GM18502 (cell line): ENCODE data around the gene PLCH1.
"Not testable (repeated sequence)": the region's sequence is repeated elsewhere in the genome, so short reads cannot be mapped to it uniquely, and the experiment has no call there.

Source experiments
- ATAC-seq: cut with Tn5 transposase; IDR thresholded peaks from one replicate; pipeline ENCODE4 v1.9.1; 2021; ENCODE audit warnings: mild to moderate bottlenecking; ENCODE audit not compliant: unreplicated experiment, poor library complexity

The PLCH1 gene

DNA sequence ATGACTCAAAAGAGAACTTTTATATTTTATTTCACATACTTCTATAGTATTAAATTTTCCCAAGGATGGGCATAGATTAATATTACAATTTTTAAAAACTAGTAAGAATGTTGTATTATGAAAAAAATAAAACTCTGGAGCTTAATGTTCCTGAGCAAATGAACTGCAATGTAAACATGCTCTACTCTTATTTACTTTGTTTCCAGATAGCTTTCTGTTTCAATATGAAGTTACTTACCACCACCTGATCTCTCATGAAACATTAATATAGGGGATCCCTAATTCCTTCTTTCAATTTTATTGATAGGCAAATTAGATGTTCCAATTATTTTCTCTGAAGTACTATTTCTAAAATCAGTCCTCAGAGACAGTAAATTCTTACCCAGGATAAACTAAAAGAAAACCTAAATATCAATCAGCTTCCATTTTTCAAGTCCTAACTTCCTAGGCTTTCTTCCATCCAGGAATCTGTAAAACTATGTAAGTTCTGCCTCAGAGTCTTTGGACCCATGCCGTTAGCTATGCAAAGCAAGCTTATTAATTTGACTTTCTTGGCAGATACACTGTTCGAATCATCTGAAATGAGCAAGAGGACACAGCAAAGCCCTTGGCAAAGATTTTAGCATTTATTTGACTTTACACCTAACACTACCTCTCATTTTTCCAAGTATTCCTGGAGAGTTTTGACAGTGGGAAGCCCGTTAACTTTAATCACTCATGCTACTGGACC, 93.2 kb downstream of the PLCH1 start:
- ATAC-seq = no peak

DNA sequence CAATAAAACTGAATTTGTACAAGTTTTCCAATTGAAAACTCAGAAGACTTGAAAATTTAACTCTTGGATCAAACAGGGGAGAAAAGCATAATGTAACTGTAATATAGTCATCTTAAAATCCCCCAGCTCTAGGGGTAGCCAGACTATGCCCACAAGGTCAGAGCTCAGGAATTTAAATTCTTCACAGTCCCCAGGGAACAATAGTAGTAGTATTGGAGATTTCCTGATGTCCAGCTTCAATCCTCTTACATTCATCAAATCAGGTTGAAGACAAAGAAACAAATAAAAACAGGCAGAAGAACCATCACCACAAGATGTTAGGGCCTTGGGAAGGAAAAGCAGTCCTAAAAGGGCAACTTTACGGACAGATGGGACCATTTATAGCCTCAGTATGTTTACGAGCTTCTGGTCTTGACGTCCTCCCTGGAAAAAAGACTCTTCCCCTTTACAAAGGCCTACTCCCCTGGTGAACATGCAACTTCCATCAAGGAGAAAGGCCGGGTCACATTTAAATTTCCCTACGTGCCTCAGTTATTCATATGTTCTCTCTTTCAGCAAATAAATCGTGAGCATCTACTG, 96.8 kb downstream of the PLCH1 start:
- ATAC-seq = no peak

DNA sequence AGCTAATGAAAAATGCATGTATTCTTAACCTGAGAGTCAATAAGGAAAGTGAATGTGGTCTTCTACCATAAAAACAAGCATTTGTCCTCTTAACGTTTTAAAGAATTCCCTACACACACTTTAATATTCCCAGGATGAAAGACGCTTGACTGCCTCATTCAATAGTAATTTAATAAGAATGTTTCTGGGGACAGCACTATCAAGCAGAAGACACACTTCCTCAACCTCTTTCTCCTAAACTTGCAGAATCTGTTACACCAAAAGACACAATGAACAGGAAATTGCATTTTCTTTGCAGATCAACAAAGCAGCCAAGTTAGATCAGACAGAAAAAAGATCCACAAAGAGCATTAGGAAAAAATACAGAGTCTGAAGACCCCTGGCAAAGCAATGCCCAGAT, 97.7 kb downstream of the PLCH1 start:
- no peak for ATAC-seq

GRCh38 chr3:155646669-155647068, 98.2 kb downstream of the PLCH1 start:
- ATAC-seq = no peak

DNA sequence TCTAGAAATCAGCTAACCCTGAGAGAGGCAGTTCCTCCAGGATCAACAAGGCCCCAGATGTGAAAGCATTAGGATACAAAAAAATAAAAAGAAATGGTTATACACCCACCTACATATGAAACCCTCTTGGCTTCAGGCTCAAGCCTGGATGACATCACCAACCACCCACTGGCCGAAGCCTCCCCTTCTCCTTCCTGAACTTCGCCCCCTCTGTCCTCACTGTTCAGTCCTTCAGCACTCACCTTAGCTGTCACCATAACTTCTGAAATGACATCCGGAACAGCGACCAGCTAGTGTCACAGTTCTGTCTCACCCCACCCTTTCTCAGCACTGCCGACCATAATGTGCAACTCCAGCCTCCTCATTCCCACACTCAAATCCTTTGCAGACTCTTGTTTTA, 98.7 kb downstream of the PLCH1 start:
- ATAC-seq = no peak

DNA sequence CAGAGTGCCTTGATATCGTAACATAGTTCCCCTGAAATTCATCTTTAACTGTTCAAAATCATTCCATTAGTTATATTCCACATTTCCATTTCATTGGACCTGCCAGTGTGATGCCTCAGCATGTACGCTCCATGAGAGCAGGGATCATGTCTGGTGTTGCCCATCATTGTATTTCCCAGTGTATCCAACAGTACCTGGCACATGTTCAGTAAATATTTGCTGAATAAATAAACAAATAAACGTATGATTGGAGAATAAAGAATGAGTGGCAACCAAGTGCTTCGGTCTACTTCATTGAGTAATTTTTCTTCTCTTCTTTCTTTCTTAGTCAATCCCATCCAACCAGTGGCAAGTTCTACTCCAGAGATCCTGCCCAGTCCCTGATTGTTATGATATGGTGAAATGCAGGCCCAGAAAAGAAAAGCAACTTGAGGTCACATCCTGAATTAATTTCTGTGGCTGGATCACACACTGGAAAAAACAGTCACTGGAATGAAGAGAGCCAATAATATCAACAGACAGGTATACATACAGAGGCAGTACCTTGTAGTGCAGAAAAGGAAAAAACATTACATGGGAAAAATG, 101.2 kb downstream of the PLCH1 start:
- no peak for ATAC-seq

DNA sequence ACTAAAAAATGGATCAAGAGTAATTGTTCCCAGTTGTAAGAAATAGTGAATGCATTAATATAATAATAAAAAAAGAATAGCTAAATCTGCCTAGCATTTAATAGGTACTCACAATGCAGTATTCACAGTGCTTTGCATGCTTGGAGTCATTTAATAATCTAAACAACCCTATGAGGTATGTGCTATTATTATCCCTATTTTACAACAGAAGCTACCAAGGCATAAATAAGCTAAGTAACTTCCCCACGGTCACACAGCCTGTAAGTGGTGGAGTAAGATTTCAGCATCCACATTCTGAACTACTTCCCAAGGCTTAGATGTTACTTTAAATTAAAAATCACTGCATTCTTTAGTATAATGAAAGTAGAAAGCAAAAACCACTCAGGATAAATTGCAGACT, 102.9 kb downstream of the PLCH1 start:
- no peak for ATAC-seq

DNA sequence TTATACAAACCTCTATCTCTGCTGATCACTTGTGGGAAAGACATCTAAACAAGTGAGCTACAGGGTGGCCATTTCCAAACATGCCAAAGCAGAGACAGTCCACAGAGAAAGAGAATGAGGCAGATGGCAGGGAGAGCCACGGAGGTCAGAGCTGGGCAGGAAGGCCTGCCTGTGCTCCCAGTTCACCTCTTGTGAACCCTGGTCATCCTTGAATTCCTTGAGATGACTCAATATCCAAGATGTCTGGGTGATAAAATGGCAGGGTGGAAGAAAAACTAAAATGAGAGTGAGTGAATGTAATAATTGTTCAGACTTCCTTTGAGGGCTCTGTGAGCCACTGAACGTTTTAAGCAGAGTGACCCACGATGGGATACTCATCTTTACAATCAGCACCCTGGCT, 104.8 kb downstream of the PLCH1 start:
- ATAC-seq = no peak

DNA sequence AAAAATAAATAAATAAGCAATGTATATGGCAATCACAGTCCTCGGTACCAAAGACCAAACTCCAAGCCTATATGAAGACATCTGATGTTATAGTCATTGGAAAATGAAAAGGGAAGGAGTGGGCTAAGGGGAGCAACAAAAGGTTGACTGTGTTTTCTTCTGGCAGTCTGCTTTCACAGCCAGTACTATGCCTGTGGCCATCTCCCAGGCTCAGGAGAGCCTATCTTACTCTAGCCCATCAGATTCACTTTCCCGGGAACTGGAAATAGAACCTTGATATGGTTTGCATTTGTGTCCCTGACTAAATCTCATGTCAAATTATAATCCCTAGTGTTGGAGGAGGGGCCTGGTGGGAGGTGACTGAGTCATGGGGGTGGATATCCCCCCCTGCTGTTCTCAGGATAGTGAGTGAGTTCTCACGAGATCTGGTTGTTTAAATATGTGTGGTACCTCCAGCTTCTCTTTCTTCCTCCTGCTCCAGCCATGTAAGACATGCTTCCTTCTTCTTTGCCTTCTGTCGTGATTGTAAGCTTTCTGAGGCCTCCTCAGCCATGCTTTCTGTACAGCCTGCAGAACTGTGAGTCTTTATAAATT, 105.3 kb downstream of the PLCH1 start:
- no peak for ATAC-seq

GRCh38 chr3:155638461-155638860, 106.4 kb downstream of the PLCH1 start:
- not testable (repeated sequence) for ATAC-seq

GRCh38 chr3:155637567-155637966, 107.3 kb downstream of the PLCH1 start:
- ATAC-seq = no peak

DNA sequence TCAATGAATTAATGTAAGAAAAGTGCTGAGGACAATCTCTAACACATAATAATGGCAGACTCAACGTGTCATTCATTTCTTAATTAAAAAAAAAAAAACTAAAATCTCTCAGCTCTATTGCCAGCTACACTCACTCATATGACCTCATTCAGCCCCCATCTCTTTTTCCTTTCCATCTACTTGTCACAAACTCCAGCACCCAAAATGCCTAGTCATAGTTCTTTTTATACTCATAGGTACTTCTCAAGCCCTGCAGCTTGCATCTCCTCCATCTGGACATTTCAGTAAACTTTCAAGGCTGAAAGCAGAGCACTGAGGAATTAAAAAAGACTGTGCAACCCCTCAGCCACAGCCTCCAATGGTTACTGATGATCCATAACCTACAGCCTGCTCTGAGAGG, 109.8 kb downstream of the PLCH1 start:
- ATAC-seq = no peak

DNA sequence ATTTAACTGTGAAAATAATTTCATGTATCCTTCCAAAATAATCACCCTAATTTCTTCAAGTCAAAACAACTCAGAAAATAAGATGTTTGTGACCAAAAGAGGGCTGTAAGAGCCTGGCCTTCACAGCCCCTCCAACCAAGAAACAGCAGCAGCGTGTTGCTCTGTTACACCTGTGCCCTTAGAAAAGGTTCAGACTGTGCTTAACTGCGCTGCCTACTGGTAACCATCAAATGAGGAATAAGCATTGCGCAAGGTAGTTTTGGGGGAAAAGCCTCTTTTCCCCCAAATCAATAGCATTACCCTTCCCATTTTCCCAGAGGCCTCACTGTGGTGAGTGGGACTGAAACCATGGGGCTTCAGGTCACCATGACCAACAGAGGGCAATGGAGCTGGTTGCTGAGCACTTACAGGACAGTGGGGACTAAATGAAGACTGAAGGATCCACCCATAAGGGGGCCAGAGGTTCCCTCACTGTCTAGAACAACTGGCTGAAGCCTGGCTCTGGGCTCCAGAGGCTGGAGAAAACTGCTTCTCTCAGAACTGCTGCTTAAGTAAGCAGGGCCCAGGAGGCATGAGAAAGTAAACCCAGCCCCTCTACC, 110.7 kb downstream of the PLCH1 start:
- ATAC-seq = no peak

DNA sequence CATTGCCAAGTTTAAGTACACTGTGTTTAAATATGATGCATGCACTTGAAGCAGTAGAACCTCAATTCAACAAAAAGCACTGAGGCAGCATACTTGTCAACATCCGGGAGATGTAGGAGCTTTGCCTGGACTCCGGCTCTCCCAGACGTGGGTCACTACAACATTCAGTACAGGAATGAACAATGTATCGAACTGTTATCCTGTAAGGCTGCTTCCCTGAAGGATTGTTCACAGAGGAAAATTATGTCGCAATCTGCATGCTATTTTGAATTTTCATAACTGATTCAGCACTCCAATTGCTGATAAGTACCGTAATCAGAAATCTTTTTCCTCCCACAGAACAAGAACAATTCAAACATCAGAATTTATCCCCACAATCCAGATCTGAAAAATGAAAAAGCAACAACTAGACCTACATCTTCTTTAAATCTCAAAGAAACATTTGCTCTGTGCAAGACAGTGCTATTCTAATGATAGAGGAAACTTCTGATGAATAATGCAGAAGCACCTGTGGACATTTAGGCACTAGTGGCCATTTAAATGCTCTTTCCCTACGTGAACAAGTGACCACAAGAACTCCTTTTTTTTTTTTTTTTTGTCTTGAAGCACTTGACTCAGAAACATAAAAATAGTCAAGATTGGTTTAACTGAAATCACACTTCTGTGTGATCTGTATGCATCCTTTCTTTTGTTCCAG, 113.4 kb downstream of the PLCH1 start:
- ATAC-seq = no peak

DNA sequence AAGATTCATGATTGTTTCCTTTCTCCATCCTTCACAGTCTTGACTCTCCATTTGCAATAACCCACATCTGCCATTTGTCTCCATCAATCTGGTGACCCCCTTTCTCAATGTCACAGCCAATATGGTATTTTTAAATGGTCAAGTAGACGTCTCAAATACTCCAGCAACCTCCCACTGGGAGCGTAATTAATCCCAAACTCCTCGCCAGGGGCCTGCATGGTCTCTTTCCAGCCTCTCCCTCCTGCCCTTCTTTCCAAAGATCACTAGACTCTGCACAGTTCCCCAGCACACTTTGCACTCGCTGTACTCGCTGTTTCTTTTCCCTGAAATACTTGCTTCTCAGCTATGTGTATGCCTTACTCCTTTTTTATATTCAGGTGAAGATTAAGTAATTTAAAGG, 115.3 kb downstream of the PLCH1 start:
- no peak for ATAC-seq

GRCh38 chr3:155629056-155629455, 115.8 kb downstream of the PLCH1 start:
- ATAC-seq = no peak

GRCh38 chr3:155622647-155623046, 122.2 kb downstream of the PLCH1 start:
- ATAC-seq = not testable (repeated sequence)

GRCh38 chr3:155620552-155620951, 124.3 kb downstream of the PLCH1 start:
- ATAC-seq = not testable (repeated sequence)

GRCh38 chr3:155619118-155619915, 125.6 kb downstream of the PLCH1 start:
- no peak for ATAC-seq

- no peak for ATAC-seq
Measured at GRCh38 chr3:155618543-155618942, 126.3 kb downstream of the PLCH1 start.
